Uterus (tissue), 4 donors: ENCODE measurements around the gene DUS2. TPM values are rescaled to one million over a fixed set of nuclear protein-coding genes. Genes with fewer than 3 reads are reported as not detected.
A peak's percentile ranks its signal among the peaks of the same experiment; 100 is the strongest.

ENCODE experiments used
- DNase-seq, 2 donors: peaks; one replicate each; pipeline ENCODE4 v3.0.0-alpha.2; 2019 to 2020
- H3K27ac ChIP-seq, 2 donors: fragments of 200-600 bp; sonication (generic); 1 replicate in 1 of 2; 2 replicates in 1 of 2; pipeline ENCODE4 v1.5.1; 2016 to 2018
- H3K27me3 ChIP-seq, 2 donors: fragments of 200-600 bp; sonication (generic); one replicate each; pipeline ENCODE4 v1.5.1; 2018 to 2019; ENCODE audit warnings: control low read depth in 1 of 2
- H3K36me3 ChIP-seq, 2 donors: fragments of 200-600 bp; sonication (generic); one replicate each; pipeline ENCODE4 v1.5.1; 2019; ENCODE audit warnings: control low read depth in 1 of 2
- H3K4me1 ChIP-seq, 2 donors: fragments of 200-600 bp; sonication (generic); one replicate each; pipeline ENCODE4 v1.5.1; 2018 to 2019; ENCODE audit warnings: control low read depth in 1 of 2
- H3K4me3 ChIP-seq, 2 donors: fragments of 200-600 bp; sonication (generic); 1 replicate in 1 of 2; 2 replicates in 1 of 2; pipeline ENCODE4 v1.5.1; 2018 to 2019; ENCODE audit warnings: mild to moderate bottlenecking in 1 of 2
- H3K9me3 ChIP-seq, 2 donors: fragments of 200-600 bp; sonication (generic); one replicate each; pipeline ENCODE4 v1.5.1; 2019; ENCODE audit warnings: control low read depth in 1 of 2
- CTCF ChIP-seq, 4 experiments: fragments of 200-600 bp in 2 of 4; fragments of 450-650 bp in 2 of 4; sonication (generic) in 2 of 4; IDR thresholded peaks; one replicate each; pipeline ENCODE4 v1.5.1; 2016 to 2019; ENCODE audit warnings: antibody characterized with exemption in 4 of 4, mild to moderate bottlenecking in 2 of 4, moderate library complexity in 1 of 4
- POLR2A ChIP-seq, 2 donors: fragments of 450-650 bp; IDR thresholded peaks; one replicate each; pipeline ENCODE4 v1.6.1; 2016; ENCODE audit warnings: antibody characterized with exemption in 2 of 2, mild to moderate bottlenecking in 1 of 2, moderate library complexity in 1 of 2
- intact Hi-C: fragments of 100-400 bp; cut with DNase I; formaldehyde crosslinking; loops from one replicate; pipeline ENCODE4 v1.15.1; 2023; ENCODE audit warnings: low total_unique reads
- total RNA-seq, 4 donors: library from RNA; depleted of rRNA in 3 of 4; stranded (reverse); fragments of >200 nt in 3 of 4; gene quantifications; one replicate each; pipeline versions ENCODE4 v1.1.0 to v1.2.4, GENCODE V29; 2014 to 2023
- donor health status: DM: yes; HTN: yes; CAD: no.

Gene DUS2
- total RNA-seq, 4 donors from 2014 or later: 2.0 to 18.4 (median 5.6) TPM

DNA sequence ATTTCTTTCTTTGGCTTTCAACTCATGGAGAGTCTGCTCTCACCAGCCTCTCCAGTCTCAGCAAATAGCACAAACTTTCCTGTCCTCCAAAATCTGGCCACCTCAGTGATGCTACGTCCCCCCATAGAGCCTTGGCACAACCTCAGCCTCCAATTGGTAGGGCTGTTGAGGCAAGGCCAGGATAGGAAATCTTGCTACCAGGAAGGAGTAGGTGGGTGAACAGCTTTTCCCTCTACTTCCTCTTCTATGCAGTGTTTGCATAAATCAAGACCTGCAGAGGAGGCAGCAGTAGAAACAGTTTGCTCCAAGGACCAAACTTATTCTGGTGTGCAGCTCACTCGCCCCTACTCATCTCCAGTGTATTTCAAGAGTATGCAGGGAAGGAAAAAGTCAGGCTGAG, 23.1 kb upstream of the DUS2 start:
- Histone ChIP-seq H3K4me1 (no peaks in the 10 kb centered on the region), H3K9me3 (no peaks in the 10 kb centered on the region), H3K27ac (peak overlapping the region in 1 of 2 donors; percentile 34), H3K4me3 (no peak overlapping the region), H3K36me3 (no peaks in the 10 kb centered on the region), H3K27me3 (no peaks in the 10 kb centered on the region)
- no peak for TF ChIP-seq POLR2A (IDR thresholded peaks at IDR 0.05)
- no peak for TF ChIP-seq CTCF (IDR thresholded peaks at IDR 0.05)
- no peak for DNase-seq
- intact Hi-C loops: no loop called here

DNA sequence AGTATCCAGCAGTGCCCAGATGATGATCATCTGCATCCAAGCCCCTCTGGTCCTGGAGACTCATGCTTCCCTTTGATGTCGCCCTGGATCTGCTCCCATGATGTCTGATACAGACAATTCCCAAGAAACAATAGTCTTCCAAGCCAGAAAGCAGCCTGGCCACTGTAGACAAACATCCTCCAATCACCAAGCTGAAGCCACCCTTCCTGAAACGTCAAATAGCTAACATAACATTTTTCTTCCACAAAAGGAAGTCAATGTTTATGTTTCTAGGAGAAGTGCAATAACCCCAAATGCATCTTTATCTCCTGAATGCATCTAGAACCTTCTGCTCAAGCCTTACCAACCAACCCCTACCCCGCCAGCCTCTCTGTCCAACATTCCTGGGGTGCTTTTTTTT, 22.6 kb upstream of the DUS2 start:
- H3K9me3 ChIP-seq: no peaks in the 10 kb centered on the region
- no peaks in the 10 kb centered on the region for H3K4me1 ChIP-seq
- no peak for TF ChIP-seq CTCF (IDR thresholded peaks at IDR 0.05)
- TF ChIP-seq POLR2A (IDR thresholded peaks at IDR 0.05): no peak
- no peak for DNase-seq
- H3K27me3 ChIP-seq: no peaks in the 10 kb centered on the region
- intact Hi-C loops: no loop called here
- no peaks in the 10 kb centered on the region for H3K36me3 ChIP-seq
- H3K4me3 ChIP-seq: no peak overlapping the region
- H3K27ac ChIP-seq: peak overlapping the region in 1 of 2 donors; percentile 41

- Histone ChIP-seq H3K4me3 (no peak overlapping the region), H3K27ac (no peak overlapping the region), H3K27me3 (no peaks in the 10 kb centered on the region), H3K9me3 (no peaks in the 10 kb centered on the region), H3K4me1 (no peaks in the 10 kb centered on the region), H3K36me3 (no peaks in the 10 kb centered on the region)
- DNase-seq: no peak
- TF ChIP-seq POLR2A (IDR thresholded peaks at IDR 0.05) (no peak), CTCF (IDR thresholded peaks at IDR 0.05) (no peak)
- intact Hi-C loops: no loop called here
Measured at GRCh38 chr16:68003031-68003430, 20.1 kb upstream of the DUS2 start.

- peak overlapping the region in 1 of 2 donors; percentile 48 for H3K27ac ChIP-seq
Measured at GRCh38 chr16:68005211-68005610, 17.9 kb upstream of the DUS2 start.

DNA sequence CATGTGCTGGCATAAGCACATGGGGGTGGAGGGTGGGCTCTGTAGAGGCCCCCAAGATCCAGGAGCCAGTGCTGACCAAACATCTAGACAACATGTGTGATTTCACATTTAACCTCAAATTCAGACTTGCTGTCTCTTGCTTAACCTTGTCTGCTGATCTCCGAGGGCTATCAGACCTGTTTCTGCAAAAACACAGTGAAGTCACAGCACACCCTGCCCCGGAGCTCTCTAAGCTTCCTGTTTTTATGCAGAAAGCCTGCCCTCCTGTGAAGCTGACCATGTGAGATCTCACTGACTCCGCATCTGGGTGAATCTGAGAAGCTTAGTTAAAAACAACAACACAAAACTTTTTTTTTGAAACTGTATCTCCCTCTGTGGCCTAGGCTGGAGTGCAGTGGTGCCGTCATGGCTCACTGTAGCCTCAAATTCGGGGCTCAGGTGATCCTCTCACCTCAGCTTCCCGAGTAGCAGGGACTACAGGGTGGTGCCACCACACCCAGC, 17.2 kb upstream of the DUS2 start:
- intact Hi-C loops: no loop called here
- TF ChIP-seq CTCF (IDR thresholded peaks at IDR 0.05) (no peak), POLR2A (IDR thresholded peaks at IDR 0.05) (no peak)
- Histone ChIP-seq H3K27me3 (no peaks in the 10 kb centered on the region), H3K4me1 (no peaks in the 10 kb centered on the region), H3K36me3 (no peaks in the 10 kb centered on the region), H3K9me3 (no peaks in the 10 kb centered on the region), H3K27ac (peak overlapping the region in 1 of 2 donors; percentile 48), H3K4me3 (no peak overlapping the region)
- no peak for DNase-seq

More at GRCh38 chr16:68005211-68005610, 17.9 kb upstream of the DUS2 start:
- Histone ChIP-seq H3K27me3 (no peaks in the 10 kb centered on the region), H3K4me3 (no peak overlapping the region), H3K9me3 (no peaks in the 10 kb centered on the region), H3K36me3 (no peaks in the 10 kb centered on the region), H3K4me1 (no peaks in the 10 kb centered on the region)
- TF ChIP-seq CTCF (IDR thresholded peaks at IDR 0.05): no peak
- TF ChIP-seq POLR2A (IDR thresholded peaks at IDR 0.05): no peak
- DNase-seq: no peak
- intact Hi-C loops: no loop called here
